Duodenal mucosa (tissue), 2 donors: ENCODE data around the gene RTTN.

Source experiments
- H3K27ac ChIP-seq: one replicate; pipeline ENCODE4 v1.7.0; 2013; ENCODE audit warnings: low read depth, low read length
- H3K27me3 ChIP-seq, 2 donors: one replicate each; pipeline ENCODE4 v1.7.0; 2013; ENCODE audit warnings: low read length in 2 of 2, control low read depth in 1 of 2; ENCODE audit not compliant: insufficient read depth in 2 of 2, control insufficient read depth in 1 of 2
- H3K36me3 ChIP-seq, 2 donors: one replicate each; pipeline ENCODE4 v1.7.0; 2013; ENCODE audit warnings: low read length in 2 of 2, control low read depth in 1 of 2; ENCODE audit not compliant: insufficient read depth in 2 of 2, control insufficient read depth in 1 of 2
- H3K4me1 ChIP-seq, 2 donors: one replicate each; pipeline ENCODE4 v1.7.0; 2013; ENCODE audit warnings: low read length in 2 of 2, control low read depth in 1 of 2; ENCODE audit not compliant: insufficient read depth in 2 of 2, control insufficient read depth in 1 of 2
- H3K4me3 ChIP-seq, 2 donors: one replicate each; pipeline ENCODE4 v1.7.0; 2013; ENCODE audit warnings: low read length in 2 of 2, low read depth in 1 of 2
- H3K9ac ChIP-seq, 2 donors: one replicate each; pipeline ENCODE4 v1.7.0; 2013; ENCODE audit warnings: low read length in 2 of 2, low read depth in 1 of 2
- H3K9me3 ChIP-seq, 2 donors: one replicate each; pipeline ENCODE4 v1.7.0; 2013; ENCODE audit warnings: low read length in 2 of 2, control low read depth in 1 of 2; ENCODE audit not compliant: control insufficient read depth in 1 of 2

RTTN gene

GRCh38 chr18:70183441-70183840 lies 22.0 kb downstream of the RTTN start:
- peaks cover 0 to 18% of the 10 kb centered on the region in 2 donors for H3K36me3 ChIP-seq
- H3K4me3 ChIP-seq = no peak overlapping the region
- H3K27ac ChIP-seq = no peak overlapping the region
- H3K4me1 ChIP-seq = no peaks in the 10 kb centered on the region
- H3K27me3 ChIP-seq = no peaks in the 10 kb centered on the region
- no peaks in the 10 kb centered on the region for H3K9me3 ChIP-seq
- H3K9ac ChIP-seq = no peak overlapping the region

GRCh38 chr18:70182548-70182947 lies 22.9 kb downstream of the RTTN start:
- no peaks in the 10 kb centered on the region for H3K4me1 ChIP-seq
- peaks cover 0 to 18% of the 10 kb centered on the region in 2 donors for H3K36me3 ChIP-seq
- H3K27me3 ChIP-seq = no peaks in the 10 kb centered on the region
- H3K27ac ChIP-seq = no peak overlapping the region
- no peaks in the 10 kb centered on the region for H3K9me3 ChIP-seq
- H3K4me3 ChIP-seq = no peak overlapping the region
- no peak overlapping the region for H3K9ac ChIP-seq

- H3K27ac ChIP-seq = no peak overlapping the region
- peaks cover 0 to 16% of the 10 kb centered on the region in 2 donors for H3K36me3 ChIP-seq
- no peaks in the 10 kb centered on the region for H3K4me1 ChIP-seq
- H3K9ac ChIP-seq = no peak overlapping the region
- H3K9me3 ChIP-seq = no peaks in the 10 kb centered on the region
- H3K27me3 ChIP-seq = no peaks in the 10 kb centered on the region
- no peak overlapping the region for H3K4me3 ChIP-seq
Measured at GRCh38 chr18:70181725-70182124, 23.8 kb downstream of the RTTN start.

GRCh38 chr18:70181015-70181414 lies 24.5 kb downstream of the RTTN start:
- H3K27me3 ChIP-seq = no peaks in the 10 kb centered on the region
- peaks cover 0 to 9% of the 10 kb centered on the region in 2 donors for H3K36me3 ChIP-seq
- no peak overlapping the region for H3K4me3 ChIP-seq
- H3K4me1 ChIP-seq = no peaks in the 10 kb centered on the region
- no peak overlapping the region for H3K9ac ChIP-seq
- no peaks in the 10 kb centered on the region for H3K9me3 ChIP-seq
- H3K27ac ChIP-seq = no peak overlapping the region

- H3K9ac ChIP-seq = no peak overlapping the region
- no peaks in the 10 kb centered on the region for H3K36me3 ChIP-seq
- H3K9me3 ChIP-seq = no peaks in the 10 kb centered on the region
- no peak overlapping the region for H3K27ac ChIP-seq
- H3K4me1 ChIP-seq = no peaks in the 10 kb centered on the region
- H3K4me3 ChIP-seq = no peak overlapping the region
- H3K27me3 ChIP-seq = no peaks in the 10 kb centered on the region
Measured at GRCh38 chr18:70176537-70176936, 28.9 kb downstream of the RTTN start.

- Histone ChIP-seq H3K27ac (no peak overlapping the region), H3K27me3 (no peaks in the 10 kb centered on the region), H3K9me3 (no peaks in the 10 kb centered on the region), H3K9ac (no peak overlapping the region), H3K4me3 (no peak overlapping the region), H3K36me3 (no peaks in the 10 kb centered on the region), H3K4me1 (peaks cover 0 to under 1% of the 10 kb centered on the region in 2 donors)
Measured at GRCh38 chr18:70175216-70175615, 30.3 kb downstream of the RTTN start.

- Histone ChIP-seq H3K9ac (no peak overlapping the region), H3K4me3 (no peak overlapping the region), H3K4me1 (peaks cover 0 to 3% of the 10 kb centered on the region in 2 donors), H3K9me3 (no peaks in the 10 kb centered on the region), H3K27me3 (no peaks in the 10 kb centered on the region), H3K36me3 (no peaks in the 10 kb centered on the region), H3K27ac (no peak overlapping the region)
Measured at GRCh38 chr18:70172225-70172624, 33.3 kb downstream of the RTTN start.

GRCh38 chr18:70169747-70170146 lies 35.7 kb downstream of the RTTN start:
- no peaks in the 10 kb centered on the region for H3K27me3 ChIP-seq
- H3K4me1 ChIP-seq = peaks cover 0 to 3% of the 10 kb centered on the region in 2 donors
- peaks cover 0 to 3% of the 10 kb centered on the region in 2 donors for H3K36me3 ChIP-seq
- no peaks in the 10 kb centered on the region for H3K9me3 ChIP-seq
- H3K4me3 ChIP-seq = no peak overlapping the region
- H3K27ac ChIP-seq = no peak overlapping the region
- H3K9ac ChIP-seq = no peak overlapping the region

- Histone ChIP-seq H3K4me3 (no peak overlapping the region), H3K4me1 (peaks cover 0 to 3% of the 10 kb centered on the region in 2 donors), H3K27ac (no peak overlapping the region), H3K36me3 (peaks cover 5 to 10% of the 10 kb centered on the region in 2 donors), H3K9ac (no peak overlapping the region), H3K9me3 (peaks cover 0 to 5% of the 10 kb centered on the region in 2 donors), H3K27me3 (no peaks in the 10 kb centered on the region)
Measured at GRCh38 chr18:70166668-70167067, 38.8 kb downstream of the RTTN start.

GRCh38 chr18:70165936-70166335 lies 39.6 kb downstream of the RTTN start:
- H3K4me3 ChIP-seq = no peak overlapping the region
- H3K9ac ChIP-seq = no peak overlapping the region
- peaks cover 0 to 5% of the 10 kb centered on the region in 2 donors for H3K9me3 ChIP-seq
- H3K4me1 ChIP-seq = peaks cover 0 to 3% of the 10 kb centered on the region in 2 donors
- H3K36me3 ChIP-seq = peaks cover 5 to 10% of the 10 kb centered on the region in 2 donors
- H3K27ac ChIP-seq = no peak overlapping the region
- no peaks in the 10 kb centered on the region for H3K27me3 ChIP-seq
